ENCODE data around the gene RANBP3.

RANBP3 gene

GRCh38 chr19:5921516-5922160 lies 56.3 kb downstream of the RANBP3 start:
- no peak for DNase-seq

DNA sequence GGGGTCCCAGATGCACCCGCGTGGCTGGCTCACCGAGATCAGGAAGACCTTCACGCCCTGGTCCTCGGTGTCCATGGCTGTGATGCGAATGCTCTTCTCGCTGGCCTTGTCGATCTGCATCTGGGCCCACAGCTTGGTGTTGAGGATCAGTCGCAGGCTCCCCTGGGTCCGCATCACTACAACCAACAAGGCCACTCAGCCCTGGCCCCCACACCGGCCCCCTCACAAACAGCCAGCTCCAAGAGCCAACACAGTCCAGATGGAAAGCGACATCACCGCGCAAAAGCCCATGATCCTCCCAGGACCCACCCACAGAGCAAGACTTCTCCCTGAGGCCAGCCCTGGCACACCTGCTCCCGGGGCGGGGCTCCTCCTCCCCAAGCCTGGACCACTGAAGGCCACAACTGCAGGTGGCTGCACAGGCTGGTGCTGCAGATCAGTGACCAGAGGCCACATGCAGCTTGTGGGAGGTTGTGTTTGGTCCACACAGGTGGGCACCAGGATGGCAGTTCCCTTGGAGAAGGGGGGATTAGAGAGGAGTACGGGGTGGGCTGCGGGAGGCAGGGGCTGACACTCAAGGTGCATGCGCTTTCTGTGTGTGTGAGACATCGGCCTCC lies 59.4 kb downstream of the RANBP3 start:
- DNase-seq = no peak

GRCh38 chr19:5917431-5918107 lies 60.4 kb downstream of the RANBP3 start:
- no peak for DNase-seq

- DNase-seq = no peak
Measured at GRCh38 chr19:5916181-5916708, 61.7 kb downstream of the RANBP3 start.

DNA sequence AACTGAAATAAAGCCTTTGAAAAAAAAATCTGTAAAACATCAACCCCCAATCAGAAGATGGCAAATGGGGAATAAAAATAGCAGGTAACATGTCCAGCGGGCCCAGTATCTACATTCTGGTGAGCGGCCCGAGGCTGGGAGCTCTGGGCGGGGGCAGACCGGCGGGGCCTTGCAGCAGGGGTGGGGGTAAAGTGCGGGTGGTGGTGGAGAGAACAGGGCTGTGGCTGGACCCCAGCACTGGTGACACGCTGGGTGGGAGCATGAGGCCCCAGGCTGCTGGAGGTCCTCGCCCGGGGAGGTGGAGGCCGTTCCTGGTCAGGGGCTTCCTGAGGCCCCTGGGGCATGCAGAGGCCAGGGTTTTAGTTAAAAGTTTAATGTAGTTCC lies 62.2 kb downstream of the RANBP3 start:
- DNase-seq = no peak

DNA sequence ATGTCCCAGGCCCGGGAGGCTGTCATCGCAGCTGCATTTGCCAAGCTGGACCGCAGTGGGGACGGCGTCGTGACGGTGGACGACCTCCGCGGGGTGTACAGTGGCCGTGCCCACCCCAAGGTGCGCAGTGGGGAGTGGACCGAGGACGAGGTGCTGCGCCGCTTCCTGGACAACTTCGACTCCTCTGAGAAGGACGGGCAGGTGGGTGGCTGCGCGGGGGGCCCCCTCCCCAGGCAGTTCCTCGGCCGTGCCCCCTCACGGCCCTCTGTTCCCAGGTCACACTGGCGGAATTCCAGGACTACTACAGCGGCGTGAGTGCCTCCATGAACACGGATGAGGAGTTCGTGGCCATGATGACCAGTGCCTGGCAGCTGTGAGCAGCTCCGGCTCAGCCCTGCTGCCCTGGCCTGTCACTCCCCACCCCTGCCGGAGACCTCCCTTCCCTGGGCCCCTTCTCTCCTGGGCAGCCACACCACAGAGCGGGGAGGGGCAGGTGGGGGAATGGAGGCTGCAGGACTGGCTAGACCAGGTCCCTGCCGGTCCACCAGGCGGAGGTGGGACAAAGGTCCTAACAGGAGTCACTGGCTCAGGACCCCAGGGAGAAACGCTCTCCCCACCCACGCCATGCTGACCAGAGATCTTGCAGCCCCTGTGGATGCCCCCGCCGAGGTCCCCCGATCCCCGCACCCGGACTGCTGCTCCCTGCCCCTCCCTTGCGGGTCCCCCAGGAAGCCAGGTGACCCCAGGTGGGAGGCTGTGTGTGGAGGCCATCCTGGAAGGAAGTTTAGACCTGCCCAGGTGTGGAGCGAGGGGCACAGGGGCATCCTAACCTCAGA lies 62.8 kb downstream of the RANBP3 start:
- DNase-seq = no peak

DNA sequence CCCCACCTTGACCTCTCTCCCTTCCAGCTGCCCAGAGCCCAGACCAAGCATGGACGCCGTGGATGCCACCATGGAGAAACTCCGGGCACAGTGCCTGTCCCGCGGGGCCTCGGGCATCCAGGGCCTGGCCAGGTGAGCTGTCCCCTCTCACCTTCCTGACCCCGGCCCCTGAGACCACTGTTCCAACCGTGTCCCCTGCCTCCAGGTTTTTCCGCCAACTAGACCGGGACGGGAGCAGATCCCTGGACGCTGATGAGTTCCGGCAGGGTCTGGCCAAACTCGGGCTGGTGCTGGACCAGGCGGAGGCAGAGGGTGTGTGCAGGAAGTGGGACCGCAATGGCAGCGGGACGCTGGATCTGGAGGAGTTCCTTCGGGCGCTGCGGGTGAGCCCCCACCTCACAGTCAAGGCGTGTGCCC lies 63.6 kb downstream of the RANBP3 start:
- DNase-seq = no peak

DNA sequence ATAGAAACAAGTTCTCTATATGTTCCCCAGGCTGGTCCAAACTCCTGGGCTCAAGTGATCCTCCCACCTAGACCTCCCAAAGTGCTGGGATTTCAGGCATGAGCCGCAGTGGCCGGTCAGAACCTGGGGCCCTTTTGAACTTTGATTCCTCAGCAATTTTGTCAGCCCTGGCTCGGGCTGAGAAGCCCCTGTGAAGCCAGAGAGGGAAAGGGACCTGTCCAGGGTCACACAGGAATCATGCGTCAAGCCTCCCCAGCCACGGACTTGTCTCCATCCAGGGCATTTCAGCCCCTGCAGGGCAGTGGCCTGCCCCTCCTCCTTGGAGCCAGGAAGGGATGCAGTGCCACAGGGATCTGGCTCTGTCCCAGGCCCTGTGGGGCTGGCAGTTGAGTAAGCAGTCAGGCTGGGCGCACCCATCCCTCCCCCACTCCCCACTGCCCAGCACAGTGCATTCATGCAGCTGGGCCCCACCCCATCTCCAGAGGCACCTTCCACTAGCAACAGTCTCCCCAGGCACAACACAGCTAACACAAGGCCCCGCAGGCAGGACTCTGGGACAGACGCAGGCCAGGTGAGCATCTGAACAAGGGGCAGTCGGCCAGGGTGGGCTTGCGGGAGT lies 64.1 kb downstream of the RANBP3 start, which contains the start of gene CAPS:
Gene CAPS (plus strand): TSS at position 516 of the 619 bp plus-strand sequence. CDS start 153 bp downstream, outside the sequence.
- DNase-seq = peak; percentile 28

DNA sequence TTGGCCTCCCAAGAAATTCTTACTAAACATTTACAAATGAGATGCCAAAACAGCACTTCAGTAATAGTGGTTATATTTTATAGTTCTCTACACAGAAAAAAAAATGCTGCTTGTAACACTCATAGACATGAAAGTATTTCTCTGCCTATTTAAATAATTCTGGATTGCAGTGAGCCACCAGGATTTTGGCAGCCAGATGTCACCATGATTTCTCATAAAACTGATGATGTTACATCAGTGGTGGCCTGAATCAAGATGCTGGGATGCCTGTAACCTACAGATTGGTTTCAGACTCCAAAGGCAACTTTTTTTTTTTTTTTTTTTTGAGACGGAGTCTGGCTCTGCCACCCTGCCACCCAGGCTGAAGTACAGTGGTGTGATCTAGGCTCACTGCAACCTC lies 66.6 kb downstream of the RANBP3 start:
- DNase-seq = no peak

- no peak for DNase-seq
Measured at GRCh38 chr19:5910638-5910907, 67.4 kb downstream of the RANBP3 start.

DNA sequence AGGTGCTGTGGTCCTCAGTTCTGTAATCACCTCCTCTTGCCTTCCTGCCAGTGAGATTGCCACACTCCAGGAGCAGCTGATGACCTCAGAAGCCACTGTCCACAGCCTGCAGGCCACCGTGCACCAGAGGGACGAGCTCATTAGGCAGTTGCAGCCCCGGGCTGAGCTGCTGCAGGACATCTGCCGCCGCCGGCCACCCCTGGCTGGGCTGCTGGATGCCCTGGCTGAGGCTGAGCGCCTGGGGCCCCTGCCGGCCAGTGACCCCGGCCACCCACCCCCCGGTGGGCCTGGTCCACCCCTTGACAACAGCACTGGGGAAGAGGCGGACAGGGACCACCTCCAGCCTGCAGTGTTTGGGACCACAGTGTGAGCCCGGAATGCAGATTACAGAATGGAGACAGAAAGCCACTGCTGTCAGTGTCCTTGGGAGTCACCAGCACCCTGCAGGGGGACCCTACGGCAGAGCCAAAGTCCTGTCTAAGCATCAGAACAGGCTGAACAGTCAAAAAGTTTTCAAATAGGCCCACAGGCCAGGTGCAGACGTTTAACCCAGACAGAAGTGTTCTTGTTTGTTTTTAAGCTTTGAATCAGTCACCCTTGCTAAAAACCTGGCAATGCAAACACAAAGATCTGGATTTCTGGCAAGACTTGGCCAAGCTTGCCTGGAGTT lies 69.0 kb downstream of the RANBP3 start:
- no peak for DNase-seq

DNA sequence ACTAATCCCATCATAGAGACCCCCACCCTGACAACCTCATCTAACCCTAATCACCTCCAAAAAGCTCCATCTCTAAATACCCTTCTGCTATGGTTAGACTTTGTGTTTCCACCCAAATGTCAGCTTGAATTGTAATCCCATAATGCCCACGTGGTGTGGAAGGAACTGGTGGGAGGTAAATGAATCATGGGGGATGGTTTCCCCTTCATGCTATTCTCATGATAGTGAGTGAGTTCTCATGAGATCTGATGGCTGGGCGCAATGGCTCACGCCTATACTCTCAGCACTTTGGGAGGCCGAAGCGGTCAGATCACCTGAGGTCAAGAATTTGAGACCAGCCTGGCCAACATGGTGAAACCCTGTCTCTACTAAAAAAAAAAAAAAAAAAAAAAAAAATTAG lies 70.7 kb downstream of the RANBP3 start:
- DNase-seq = no peak

DNA sequence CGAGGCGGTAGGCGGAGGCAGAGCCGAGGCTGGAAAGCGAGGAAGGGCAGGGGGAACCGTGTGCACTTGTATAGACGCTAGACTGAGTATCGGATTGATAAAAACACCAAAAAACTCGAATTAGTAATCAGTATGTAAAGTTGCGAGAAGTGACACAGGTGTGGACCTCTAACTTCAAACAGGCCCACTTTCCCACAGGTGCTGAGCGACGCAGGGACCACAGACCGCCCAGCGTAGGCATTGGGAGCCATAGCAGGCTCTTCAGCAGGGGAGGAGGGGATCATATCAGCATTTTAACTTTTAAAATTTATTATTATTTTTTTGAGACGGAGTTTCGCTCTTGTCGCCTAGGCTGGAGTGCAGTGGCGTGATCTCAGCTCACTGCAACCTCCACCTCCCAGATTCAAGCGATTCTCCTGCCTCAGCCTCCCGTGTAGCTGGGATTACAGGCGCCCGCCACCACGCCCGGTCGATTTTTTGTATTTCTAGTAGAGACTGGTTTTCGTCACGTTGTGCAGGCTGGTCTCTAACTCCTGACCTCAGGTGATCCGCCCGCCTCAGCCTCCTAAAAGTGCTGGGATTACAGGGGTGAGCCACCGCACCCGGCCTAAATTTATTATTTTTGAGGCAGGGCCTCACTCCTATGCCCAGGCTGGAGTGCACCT lies 72.7 kb downstream of the RANBP3 start:
- DNase-seq = no peak

DNA sequence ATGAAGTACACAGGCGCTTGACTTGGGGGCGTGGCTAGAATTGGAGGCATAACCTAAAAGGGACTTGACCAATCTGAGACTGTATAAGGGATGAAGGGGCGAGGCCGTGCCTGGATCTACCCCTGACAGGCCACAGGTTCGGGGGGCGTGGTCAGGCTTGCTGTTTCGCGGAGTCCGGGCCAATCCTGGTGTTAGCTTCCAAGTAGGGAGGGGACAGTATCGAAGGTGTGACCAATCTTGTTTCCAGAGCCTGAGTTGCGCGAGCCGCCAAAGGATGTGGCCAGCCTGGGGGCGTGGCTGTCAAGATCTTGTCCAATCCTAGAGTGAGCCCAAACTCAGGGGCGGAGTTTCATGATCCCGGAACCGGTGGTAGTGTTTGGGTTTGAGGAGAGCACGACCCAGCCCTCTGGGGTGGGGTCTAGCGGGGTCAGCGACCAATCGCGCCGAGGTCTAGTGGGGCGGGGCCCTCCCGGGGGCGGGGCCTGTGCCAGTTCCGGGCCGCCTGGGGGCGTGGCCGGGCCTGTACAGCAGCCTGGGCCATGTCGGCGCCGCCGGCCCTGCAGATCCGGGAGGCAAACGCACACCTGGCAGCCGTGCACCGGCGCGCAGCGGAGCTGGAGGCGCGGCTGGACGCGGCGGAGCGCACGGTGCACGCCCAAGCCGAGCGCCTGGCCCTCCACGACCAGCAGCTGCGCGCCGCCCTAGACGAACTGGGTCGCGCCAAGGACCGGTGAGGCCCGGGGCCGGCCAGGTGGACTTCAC lies 73.4 kb downstream of the RANBP3 start, which contains the start of gene VMAC:
Gene VMAC (plus strand): TSS at position 521 of the 762 bp plus-strand sequence. CDS start 19 bp downstream, at position 540.
- peak; percentile 100 for DNase-seq

DNA sequence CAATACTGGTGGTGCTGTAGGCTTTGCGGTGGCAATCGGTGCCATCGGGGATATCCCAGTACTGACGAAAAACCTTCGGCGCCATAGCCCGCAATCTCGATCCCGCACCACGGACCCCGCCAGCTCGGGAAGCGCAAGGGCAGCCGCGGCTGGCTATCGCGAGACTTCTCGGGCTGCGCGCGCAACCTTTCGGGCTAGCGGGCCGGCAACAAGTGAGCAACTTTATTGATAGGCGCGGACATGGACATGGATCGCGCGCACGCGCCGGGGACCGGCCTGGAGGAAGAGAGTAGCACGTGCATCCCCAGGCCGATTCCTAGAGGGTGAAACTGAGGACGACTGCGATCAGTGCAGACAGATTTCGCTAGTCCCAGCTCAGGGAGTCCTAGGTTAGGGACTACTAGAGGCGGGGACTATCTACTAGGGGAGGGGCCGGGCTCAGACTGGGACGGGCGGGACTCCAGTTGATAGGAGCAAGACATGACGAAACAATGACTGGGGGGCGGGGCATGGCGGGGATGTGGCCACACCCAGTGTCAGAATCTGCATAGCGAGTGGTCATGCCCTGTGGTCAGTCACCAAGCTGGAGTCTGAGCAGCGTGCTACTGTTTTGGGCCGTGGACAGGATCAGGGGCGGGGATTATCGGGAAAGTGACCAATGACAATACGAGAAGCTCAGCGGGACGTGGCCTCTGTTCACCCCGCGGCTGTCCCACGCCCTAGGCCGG lies 74.2 kb downstream of the RANBP3 start, which contains the start of gene NDUFA11:
Gene NDUFA11 (minus strand): TSS at position 167 of the 728 bp plus-strand sequence. CDS start 82 bp downstream, at position 85.
- DNase-seq = peak; percentile 96

- DNase-seq = peak; percentile 61
Measured at GRCh38 chr19:5903056-5903623, 74.8 kb downstream of the RANBP3 start.

DNA sequence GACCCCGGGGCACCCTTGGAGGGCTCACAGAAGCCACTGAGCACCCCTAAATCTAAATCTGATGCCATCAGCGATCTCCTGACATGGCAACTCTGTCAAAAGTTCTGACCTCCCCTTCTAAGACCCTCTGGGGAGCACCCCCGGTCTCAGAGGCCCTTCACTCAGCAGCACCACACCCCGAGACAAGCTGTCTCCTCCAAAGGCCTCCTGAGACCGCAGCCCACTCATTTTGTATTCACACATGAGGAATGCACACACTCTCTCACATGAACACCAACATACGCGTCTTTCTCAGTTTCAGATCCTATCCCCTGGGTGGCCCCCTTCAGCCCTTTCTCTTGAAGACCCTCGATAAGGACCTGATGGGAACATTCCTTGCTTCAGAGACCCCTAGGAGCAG lies 77.0 kb downstream of the RANBP3 start:
- DNase-seq = no peak

DNA sequence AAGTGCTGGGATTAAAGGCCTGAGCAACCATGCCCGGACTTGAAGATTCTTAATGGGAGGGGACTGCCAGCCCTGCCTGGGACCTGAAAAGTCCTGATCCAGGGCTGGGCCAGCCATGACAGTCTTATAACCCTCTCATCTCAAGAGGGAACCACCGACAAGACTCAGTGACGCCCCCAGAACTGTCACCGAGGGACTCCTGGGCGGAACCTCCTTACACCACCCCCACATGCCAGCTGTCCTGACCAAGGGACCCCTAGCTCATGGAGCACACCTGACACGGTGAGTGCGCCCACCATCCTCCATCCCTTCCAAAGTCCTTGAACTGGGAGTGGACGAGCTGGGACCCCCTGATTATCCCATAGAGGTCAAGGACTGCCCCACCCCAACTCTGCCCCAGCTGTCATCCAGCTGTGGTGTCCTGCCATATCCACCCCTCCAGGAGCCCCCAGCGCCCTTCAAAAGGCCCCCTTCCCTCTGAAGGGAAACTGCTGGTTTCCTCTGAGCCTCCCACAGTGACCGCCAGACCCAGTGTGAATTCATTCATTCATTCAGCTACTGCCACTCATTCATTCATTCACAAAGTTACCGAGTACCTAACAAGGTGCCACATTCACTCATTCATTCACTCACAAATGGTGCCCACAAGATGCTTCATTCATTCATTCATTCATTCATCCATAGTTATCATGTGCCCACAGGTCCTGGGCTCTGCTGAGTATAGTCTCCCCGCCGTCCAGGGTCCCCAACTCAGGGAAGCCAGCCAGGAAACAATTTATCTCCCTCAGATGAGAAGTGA lies 78.0 kb downstream of the RANBP3 start:
- DNase-seq = no peak
